PC-3 (cell line): ENCODE results near the gene TTC32. TPM values are rescaled to one million over a fixed set of nuclear protein-coding genes. Genes with fewer than 3 reads are reported as not detected.

Experiments
- ATAC-seq: fragments of 200-7000 bp; cut with Tn5 transposase; 2 replicates; pipeline ENCODE4 v1.9.1; 2020; ENCODE audit warnings: mild to moderate bottlenecking, moderate library complexity
- BruUV-seq: library from RNA; stranded (reverse); fragments of 400-500 nt; replicated peaks from 2 replicates; lab custom pipeline; 2021; lab: Mats Ljungman, UMichigan
- CTCF ChIA-PET: fragments of 300-600 bp; sonication (Branson Sonifier 250); formaldehyde crosslinking; loops from one replicate; lab custom pipeline; 2022; ENCODE audit warnings: antibody characterized with exemption; lab: Charles Lee
- POLR2A ChIA-PET: fragments of 300-600 bp; sonication (Branson Sonifier 250); formaldehyde crosslinking; loops from one replicate; lab custom pipeline; 2022; ENCODE audit warnings: antibody characterized with exemption; ENCODE audit not compliant: unreplicated experiment; lab: Charles Lee
- DNase-seq: peaks from one replicate; pipeline ENCODE4 v3.0.0-alpha.2; 2015
- H2AFZ ChIP-seq: fragments of 300-600 bp; sonication (generic); 2 replicates; pipeline ENCODE4 v1.6.0; 2016; ENCODE audit warnings: antibody characterized with exemption, low read length
- H3F3A ChIP-seq: fragments of 300-600 bp; sonication (generic); one replicate; pipeline ENCODE4 v1.6.0; 2017; ENCODE audit warnings: antibody characterized with exemption, low read length, control low read depth, mild to moderate bottlenecking; ENCODE audit not compliant: unreplicated experiment
- H3K27ac ChIP-seq: fragments of 300-600 bp; sonication (generic); 2 replicates; pipeline ENCODE4 v1.5.1; 2016; ENCODE audit warnings: mild to moderate bottlenecking, low read length
- H3K27me3 ChIP-seq: fragments of 300-600 bp; sonication (generic); 2 replicates; pipeline ENCODE4 v1.6.1; 2016; ENCODE audit warnings: low read length, mixed read lengths
- H3K36me3 ChIP-seq: fragments of 300-600 bp; sonication (generic); 2 replicates; pipeline ENCODE4 v1.6.1; 2016; ENCODE audit warnings: low read depth, mixed run types, low read length, mixed read lengths
- H3K4me1 ChIP-seq: fragments of 300-600 bp; sonication (generic); 2 replicates; pipeline ENCODE4 v1.5.1; 2016; ENCODE audit warnings: low read length; ENCODE audit not compliant: insufficient read depth
- H3K4me2 ChIP-seq: fragments of 300-600 bp; sonication (generic); 2 replicates; pipeline ENCODE4 v1.6.0; 2016; ENCODE audit warnings: low read length
- H3K4me3 ChIP-seq: fragments of 300-600 bp; sonication (generic); 2 replicates; pipeline ENCODE4 v1.5.1; 2016; ENCODE audit warnings: mild to moderate bottlenecking, low read length, mixed read lengths
- H3K79me2 ChIP-seq: fragments of 300-600 bp; sonication (generic); 2 replicates; pipeline ENCODE4 v1.6.1; 2017; ENCODE audit warnings: low read length, mixed read lengths
- H3K9ac ChIP-seq: fragments of 300-600 bp; sonication (generic); 2 replicates; pipeline ENCODE4 v1.6.0; 2016; ENCODE audit warnings: mild to moderate bottlenecking, low read length
- H3K9me2 ChIP-seq: fragments of 300-600 bp; sonication (generic); replicated peaks from 2 replicates; pipeline ENCODE4 v1.6.1; 2016; ENCODE audit warnings: mixed run types, low read length, mixed read lengths
- H3K9me3 ChIP-seq: fragments of 300-600 bp; sonication (generic); 2 replicates; pipeline ENCODE4 v1.6.1; 2016; ENCODE audit warnings: low read length, mixed read lengths
- H4K20me1 ChIP-seq: fragments of 300-600 bp; sonication (generic); 2 replicates; pipeline ENCODE4 v1.6.1; 2016; ENCODE audit warnings: low read length, mixed read lengths
- EZH2 ChIP-seq: fragments of 300-600 bp; sonication (generic); IDR thresholded peaks from one replicate; pipeline ENCODE4 v1.6.1; 2017; ENCODE audit warnings: antibody characterized with exemption, mild to moderate bottlenecking, low read length; ENCODE audit not compliant: unreplicated experiment
- EZH2phosphoT487 ChIP-seq: fragments of 300-600 bp; sonication (generic); IDR thresholded peaks from 2 replicates; pipeline ENCODE4 v1.6.1; 2018; ENCODE audit warnings: mild to moderate bottlenecking, antibody characterized with exemption, low read length, borderline replicate concordance
- intact Hi-C: fragments of 100-400 bp; cut with micrococcal nuclease; formaldehyde crosslinking; loops from 2 replicates; pipeline ENCODE4 v1.9.0; 2023
- total RNA-seq: library from RNA; depleted of rRNA; stranded (reverse); fragments of >200 nt; gene quantifications from 2 replicates; pipeline ENCODE4 v1.2.3, GENCODE V29; 2014
- TF ChIP-seq, protein P1 (sequence below): fragments of 300-600 bp; sonication (generic); conservative IDR thresholded peaks from 2 replicates; pipeline ENCODE4 v1.5.1; 2017; ENCODE audit warnings: antibody characterized with exemption, low read depth, mild to moderate bottlenecking, low read length

Gene TTC32
- total RNA-seq, 1 experiment from 2014 or later: 10.0 TPM

- Histone ChIP-seq H2AFZ (no peak overlapping the region), H3K9me3 (no peaks in the 10 kb centered on the region), H3K36me3 (no peaks in the 10 kb centered on the region), H3K79me2 (no peaks in the 10 kb centered on the region), H3F3A (no peaks in the 10 kb centered on the region), H3K9me2 (no peaks in the 10 kb centered on the region), H3K4me3 (no peak overlapping the region), H3K4me1 (no peaks in the 10 kb centered on the region), H3K27me3 (no peaks in the 10 kb centered on the region), H3K4me2 (no peak overlapping the region), H3K27ac (no peak overlapping the region), H3K9ac (no peak overlapping the region), H4K20me1 (no peaks in the 10 kb centered on the region)
- TF ChIP-seq, protein P1, sequence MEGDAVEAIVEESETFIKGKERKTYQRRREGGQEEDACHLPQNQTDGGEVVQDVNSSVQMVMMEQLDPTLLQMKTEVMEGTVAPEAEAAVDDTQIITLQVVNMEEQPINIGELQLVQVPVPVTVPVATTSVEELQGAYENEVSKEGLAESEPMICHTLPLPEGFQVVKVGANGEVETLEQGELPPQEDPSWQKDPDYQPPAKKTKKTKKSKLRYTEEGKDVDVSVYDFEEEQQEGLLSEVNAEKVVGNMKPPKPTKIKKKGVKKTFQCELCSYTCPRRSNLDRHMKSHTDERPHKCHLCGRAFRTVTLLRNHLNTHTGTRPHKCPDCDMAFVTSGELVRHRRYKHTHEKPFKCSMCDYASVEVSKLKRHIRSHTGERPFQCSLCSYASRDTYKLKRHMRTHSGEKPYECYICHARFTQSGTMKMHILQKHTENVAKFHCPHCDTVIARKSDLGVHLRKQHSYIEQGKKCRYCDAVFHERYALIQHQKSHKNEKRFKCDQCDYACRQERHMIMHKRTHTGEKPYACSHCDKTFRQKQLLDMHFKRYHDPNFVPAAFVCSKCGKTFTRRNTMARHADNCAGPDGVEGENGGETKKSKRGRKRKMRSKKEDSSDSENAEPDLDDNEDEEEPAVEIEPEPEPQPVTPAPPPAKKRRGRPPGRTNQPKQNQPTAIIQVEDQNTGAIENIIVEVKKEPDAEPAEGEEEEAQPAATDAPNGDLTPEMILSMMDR: no peak
- TF ChIP-seq EZH2: no peak
- no peak for TF ChIP-seq EZH2phosphoT487
- POLR2A ChIA-PET: interaction anchor here (0.6 kb wide), 1 partner anchor 243 kb away, joined by 4 read pairs; no protein-coding TSS in a partner anchor
- intact Hi-C loops: no loop called here
- CTCF ChIA-PET: no interaction called here
- DNase-seq: no peak
- no peak for ATAC-seq
- BruUV-seq: no TSS peak
Observed at GRCh38 chr2:19872302-19872701, 29.5 kb downstream of the TTC32 start.

GRCh38 chr2:19871836-19872235 lies 29.9 kb downstream of the TTC32 start:
- TF ChIP-seq EZH2 (no peak), EZH2phosphoT487 (no peak)
- TF ChIP-seq, protein P1: no peak
- Histone ChIP-seq H3K36me3 (no peaks in the 10 kb centered on the region), H3K9me2 (no peaks in the 10 kb centered on the region), H3K27me3 (no peaks in the 10 kb centered on the region), H4K20me1 (no peaks in the 10 kb centered on the region), H3K79me2 (no peaks in the 10 kb centered on the region), H2AFZ (no peak overlapping the region), H3K4me1 (no peaks in the 10 kb centered on the region), H3K9me3 (no peaks in the 10 kb centered on the region), H3F3A (no peaks in the 10 kb centered on the region), H3K9ac (no peak overlapping the region), H3K27ac (no peak overlapping the region), H3K4me3 (no peak overlapping the region), H3K4me2 (no peak overlapping the region)
- BruUV-seq: no TSS peak
- intact Hi-C loops: no loop called here
- ATAC-seq (no peak), DNase-seq (no peak)
- ChIA-PET POLR2A (no interaction called here), CTCF (no interaction called here)

DNA sequence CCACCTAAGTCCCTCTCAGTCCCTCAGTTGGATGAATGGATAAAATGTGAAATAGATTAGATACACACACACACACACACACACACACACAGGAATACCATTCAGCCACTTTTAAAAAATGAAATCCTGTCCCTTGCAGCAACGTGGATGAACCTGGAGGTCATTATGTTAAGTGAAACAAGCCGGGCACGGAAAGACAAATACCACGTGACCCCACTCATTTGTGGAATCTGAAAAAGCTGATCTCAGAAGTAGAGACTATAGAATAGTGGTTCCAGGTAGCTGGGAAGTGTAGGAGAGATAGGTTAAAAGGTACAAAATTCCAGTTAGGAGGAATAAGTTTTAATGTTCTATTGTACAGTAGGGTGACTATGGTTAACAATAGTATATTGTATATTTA lies 31.0 kb downstream of the TTC32 start:
- POLR2A ChIA-PET: no interaction called here
- no peak overlapping the region for H3K4me3 ChIP-seq
- no peak overlapping the region for H3K4me2 ChIP-seq
- no peak for TF ChIP-seq EZH2phosphoT487
- TF ChIP-seq, protein P1: no peak
- TF ChIP-seq EZH2: no peak
- no peaks in the 10 kb centered on the region for H3K27me3 ChIP-seq
- H3K36me3 ChIP-seq: no peaks in the 10 kb centered on the region
- no peaks in the 10 kb centered on the region for H3K4me1 ChIP-seq
- no peaks in the 10 kb centered on the region for H3K79me2 ChIP-seq
- ATAC-seq (no peak), DNase-seq (no peak)
- H3K27ac ChIP-seq: no peak overlapping the region
- no peaks in the 10 kb centered on the region for H3F3A ChIP-seq
- no peaks in the 10 kb centered on the region for H3K9me3 ChIP-seq
- H3K9me2 ChIP-seq: no peaks in the 10 kb centered on the region
- intact Hi-C loops: no loop called here
- H4K20me1 ChIP-seq: no peaks in the 10 kb centered on the region
- H3K9ac ChIP-seq: no peak overlapping the region
- CTCF ChIA-PET: no interaction called here
- no peak overlapping the region for H2AFZ ChIP-seq
- BruUV-seq: no TSS peak
